Stimulated activated CD8-positive, alpha-beta memory T cell treated with anti-CD3 and anti-CD28 coated beads, Interleukin-4, amount 100 ng/mL, for 24 hours (primary cell): ENCODE data around the gene POU2AF2.
"Not testable (repeated sequence)": the region's sequence is repeated elsewhere in the genome, so short reads cannot be mapped to it uniquely, and the experiment has no call there.

Source experiments
- DNase-seq: peaks from one replicate; pipeline ENCODE4 v3.0.0-alpha.2; 2020; ENCODE audit warnings: low read depth

The POU2AF2 gene

GRCh38 chr11:111245425-111245824 is at the start of gene POU2AF2:
POU2AF2 (plus strand) TSS chr11:111245725; CDS start chr11:111245854, 129 bp downstream.
- no peak for DNase-seq

GRCh38 chr11:111200010-111200534 is 45.5 kb upstream of the POU2AF2 start:
- DNase-seq: no peak

- no peak for DNase-seq
These were observed 41.3 kb upstream of the POU2AF2 start for GRCh38 chr11:111204211-111204610.

- DNase-seq: no peak
These were observed 39.7 kb upstream of the POU2AF2 start for GRCh38 chr11:111205632-111206385.

- DNase-seq: no peak
These were observed 39.1 kb upstream of the POU2AF2 start for GRCh38 chr11:111206472-111206871.

- no peak for DNase-seq
These were observed 38.3 kb upstream of the POU2AF2 start for GRCh38 chr11:111207213-111207612.

- no peak for DNase-seq
These were observed 35.8 kb upstream of the POU2AF2 start for GRCh38 chr11:111209543-111210355.

GRCh38 chr11:111213256-111213655 is 32.3 kb upstream of the POU2AF2 start:
- no peak for DNase-seq

- DNase-seq: no peak
These were observed 24.8 kb upstream of the POU2AF2 start for GRCh38 chr11:111220721-111221120.

GRCh38 chr11:111221208-111221607 is 24.3 kb upstream of the POU2AF2 start:
- no peak for DNase-seq

GRCh38 chr11:111221936-111222335 is 23.6 kb upstream of the POU2AF2 start:
- DNase-seq: not testable (repeated sequence)

- DNase-seq: not testable (repeated sequence)
These were observed 22.6 kb upstream of the POU2AF2 start for GRCh38 chr11:111222821-111223455.

GRCh38 chr11:111225881-111226280 is 19.6 kb upstream of the POU2AF2 start:
- DNase-seq: no peak

- DNase-seq: no peak
These were observed 15.9 kb upstream of the POU2AF2 start for GRCh38 chr11:111229604-111230003.

GRCh38 chr11:111230122-111230465 is 15.4 kb upstream of the POU2AF2 start:
- no peak for DNase-seq

GRCh38 chr11:111231836-111232235 is 13.7 kb upstream of the POU2AF2 start:
- no peak for DNase-seq

- DNase-seq: no peak
These were observed 9.1 kb upstream of the POU2AF2 start for GRCh38 chr11:111236383-111236782.

- no peak for DNase-seq
These were observed 7.6 kb upstream of the POU2AF2 start for GRCh38 chr11:111237926-111238325.

- no peak for DNase-seq
These were observed 1.4 kb downstream of the POU2AF2 start for GRCh38 chr11:111246956-111247355.

GRCh38 chr11:111250936-111251335 is 5.4 kb downstream of the POU2AF2 start:
- DNase-seq: no peak

- DNase-seq: no peak
These were observed 7.6 kb downstream of the POU2AF2 start for GRCh38 chr11:111253131-111253530.

GRCh38 chr11:111253630-111254029 is 8.1 kb downstream of the POU2AF2 start:
- DNase-seq: no peak

GRCh38 chr11:111258046-111258445 is 12.5 kb downstream of the POU2AF2 start:
- DNase-seq: no peak
